Colonic mucosa (tissue), 4 donors: Measurements from ENCODE around the gene STKLD1. TPM values are rescaled to one million over a fixed set of nuclear protein-coding genes. Genes with fewer than 3 reads are reported as not detected.
"Not testable (repeated sequence)": the region's sequence is repeated elsewhere in the genome, so short reads cannot be mapped to it uniquely, and the experiment has no call there.

Experiments
- DNase-seq: peaks from one replicate; pipeline ENCODE4 v3.0.0-alpha.2; 2020
- H3K27ac ChIP-seq: fragments of 200-600 bp; one replicate; pipeline ENCODE4 v1.8.0; 2021
- H3K27me3 ChIP-seq: fragments of 200-600 bp; one replicate; pipeline ENCODE4 v1.8.0; 2021
- H3K36me3 ChIP-seq: fragments of 200-600 bp; one replicate; pipeline ENCODE4 v1.8.0; 2021
- H3K4me1 ChIP-seq: fragments of 200-600 bp; one replicate; pipeline ENCODE4 v1.8.0; 2021; ENCODE audit warnings: mild to moderate bottlenecking
- H3K4me3 ChIP-seq: fragments of 200-600 bp; one replicate; pipeline ENCODE4 v1.8.0; 2021
- H3K9ac ChIP-seq, 2 donors: one replicate each; pipeline ENCODE4 v1.7.0; 2013; ENCODE audit warnings: control low read depth in 2 of 2, low read depth in 2 of 2, low read length in 2 of 2
- H3K9me3 ChIP-seq: fragments of 200-600 bp; one replicate; pipeline ENCODE4 v1.8.0; 2021
- intact Hi-C: fragments of 100-400 bp; cut with DNase I; formaldehyde crosslinking; loops from one replicate; pipeline ENCODE4 v1.14.1; 2022
- total RNA-seq, 2 donors: library from RNA; stranded (reverse); fragmentation: NEBNext Ultra II Directional in 1 of 2; extraction: Animal tissue kit (Norgen Biotek cat#: 25700) in 1 of 2; gene quantifications; one replicate each; pipeline ENCODE4 v1.2.1, GENCODE V29; 2021
- TF ChIP-seq, protein P1 (sequence below): fragments of 200-600 bp; IDR thresholded peaks from one replicate; pipeline ENCODE4 v1.8.0; 2022; ENCODE audit warnings: antibody characterized with exemption, mild to moderate bottlenecking
- donor health status: healthy.
- donor health status: DM: no; HTN: no; CAD: no.
- donor health status: DM: no; HTN: no; CAD: no.

Gene STKLD1
- total RNA-seq, 2 donors from 2014 or later = 0.45 TPM; not detected in 1

DNA sequence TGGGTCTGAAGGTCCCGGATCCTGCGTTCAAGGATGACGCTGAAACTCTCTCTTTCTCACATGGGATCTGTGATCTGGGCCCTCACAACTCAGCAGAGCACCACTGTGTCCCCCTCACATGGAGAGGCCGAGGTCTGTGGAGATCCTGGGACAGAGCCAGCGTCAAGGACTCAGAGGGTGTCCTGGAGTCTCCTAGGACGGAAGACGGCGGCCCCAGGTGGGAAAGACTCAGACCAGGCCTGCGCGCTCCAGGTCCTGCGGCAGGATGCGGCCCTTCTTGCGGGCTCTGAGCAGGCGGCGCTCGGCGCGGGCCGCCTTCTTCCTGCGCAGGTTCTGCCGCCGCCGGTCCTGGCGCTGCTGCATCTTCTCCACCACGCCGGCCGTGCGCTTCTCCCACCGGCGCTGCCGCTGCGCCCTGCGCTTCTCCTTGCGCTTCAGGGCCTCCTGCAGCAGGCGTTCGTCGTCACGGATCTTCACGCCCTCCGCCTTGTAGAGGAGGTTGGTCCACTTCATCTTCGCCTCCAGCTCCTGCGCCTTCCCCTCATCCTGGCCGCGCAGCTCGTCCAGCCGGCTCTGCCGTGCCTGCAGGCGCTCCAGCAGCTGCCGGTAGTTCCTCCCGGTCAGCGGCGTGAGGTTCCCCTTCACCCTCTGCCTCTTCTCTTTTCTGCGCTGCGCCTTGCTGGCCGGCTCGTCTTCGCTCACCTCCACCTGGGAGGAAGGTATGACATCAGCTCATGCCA lies 44.4 kb upstream of the STKLD1 start:
- no peak for DNase-seq
- no peak overlapping the region for H3K9ac ChIP-seq
- no peak overlapping the region for H3K27ac ChIP-seq
- peaks cover 18% of the 10 kb centered on the region for H3K4me1 ChIP-seq
- no peak overlapping the region for H3K4me3 ChIP-seq
- TF ChIP-seq, protein P1, sequence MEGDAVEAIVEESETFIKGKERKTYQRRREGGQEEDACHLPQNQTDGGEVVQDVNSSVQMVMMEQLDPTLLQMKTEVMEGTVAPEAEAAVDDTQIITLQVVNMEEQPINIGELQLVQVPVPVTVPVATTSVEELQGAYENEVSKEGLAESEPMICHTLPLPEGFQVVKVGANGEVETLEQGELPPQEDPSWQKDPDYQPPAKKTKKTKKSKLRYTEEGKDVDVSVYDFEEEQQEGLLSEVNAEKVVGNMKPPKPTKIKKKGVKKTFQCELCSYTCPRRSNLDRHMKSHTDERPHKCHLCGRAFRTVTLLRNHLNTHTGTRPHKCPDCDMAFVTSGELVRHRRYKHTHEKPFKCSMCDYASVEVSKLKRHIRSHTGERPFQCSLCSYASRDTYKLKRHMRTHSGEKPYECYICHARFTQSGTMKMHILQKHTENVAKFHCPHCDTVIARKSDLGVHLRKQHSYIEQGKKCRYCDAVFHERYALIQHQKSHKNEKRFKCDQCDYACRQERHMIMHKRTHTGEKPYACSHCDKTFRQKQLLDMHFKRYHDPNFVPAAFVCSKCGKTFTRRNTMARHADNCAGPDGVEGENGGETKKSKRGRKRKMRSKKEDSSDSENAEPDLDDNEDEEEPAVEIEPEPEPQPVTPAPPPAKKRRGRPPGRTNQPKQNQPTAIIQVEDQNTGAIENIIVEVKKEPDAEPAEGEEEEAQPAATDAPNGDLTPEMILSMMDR = no peak
- intact Hi-C loops = no loop called here
- H3K9me3 ChIP-seq = no peaks in the 10 kb centered on the region
- no peaks in the 10 kb centered on the region for H3K27me3 ChIP-seq
- peaks cover 29% of the 10 kb centered on the region for H3K36me3 ChIP-seq

DNA sequence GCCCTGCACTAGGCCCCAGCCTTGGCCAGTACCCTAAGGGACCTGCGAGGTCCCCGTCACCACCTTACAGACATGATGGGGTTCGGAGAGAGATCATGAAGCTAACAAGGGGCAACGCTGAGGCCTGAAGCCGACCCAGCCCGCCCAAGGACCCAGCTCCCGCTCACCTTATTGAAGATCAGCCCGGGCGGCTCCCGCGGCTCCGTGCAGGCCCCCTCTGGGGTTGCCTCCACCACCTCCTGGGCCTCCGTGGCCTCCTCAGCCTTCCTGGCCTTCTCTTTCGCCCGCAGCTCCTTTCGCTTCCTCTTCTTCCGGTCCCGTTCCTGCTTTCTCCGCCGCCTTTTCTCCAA lies 43.8 kb upstream of the STKLD1 start:
- TF ChIP-seq, protein P1 = no peak
- Histone ChIP-seq H3K4me1 (peaks cover 18% of the 10 kb centered on the region), H3K9me3 (no peaks in the 10 kb centered on the region), H3K4me3 (no peak overlapping the region), H3K9ac (no peak overlapping the region), H3K36me3 (peaks cover 29% of the 10 kb centered on the region), H3K27ac (no peak overlapping the region), H3K27me3 (no peaks in the 10 kb centered on the region)
- no peak for DNase-seq
- intact Hi-C loops = no loop called here

DNA sequence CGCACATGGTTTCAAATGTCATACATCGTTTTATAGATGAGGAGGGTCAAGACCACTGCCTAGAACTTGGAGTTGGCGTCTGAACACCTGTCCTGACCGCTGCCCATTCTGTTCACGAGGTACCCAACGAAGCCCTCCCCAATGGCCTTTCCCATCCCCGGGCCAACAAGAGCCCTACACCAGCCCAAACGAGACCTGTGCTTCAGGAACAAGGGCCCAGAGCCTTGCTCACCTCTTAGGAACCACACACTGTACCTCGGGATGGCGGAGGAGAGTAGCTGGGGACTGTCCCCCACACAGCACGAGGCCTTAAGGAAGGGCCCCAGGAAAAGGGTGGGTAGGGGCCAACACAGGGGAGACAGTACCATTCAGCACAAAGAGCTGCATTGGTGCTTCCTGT lies 43.2 kb upstream of the STKLD1 start:
- intact Hi-C loops = no loop called here
- Histone ChIP-seq H3K4me3 (no peak overlapping the region), H3K9ac (peak overlapping the region in 1 of 2 donors; percentile 70), H3K27ac (no peak overlapping the region), H3K9me3 (no peaks in the 10 kb centered on the region), H3K4me1 (peaks cover 18% of the 10 kb centered on the region), H3K36me3 (peaks cover 29% of the 10 kb centered on the region), H3K27me3 (no peaks in the 10 kb centered on the region)
- no peak for DNase-seq
- TF ChIP-seq, protein P1 = no peak

DNA sequence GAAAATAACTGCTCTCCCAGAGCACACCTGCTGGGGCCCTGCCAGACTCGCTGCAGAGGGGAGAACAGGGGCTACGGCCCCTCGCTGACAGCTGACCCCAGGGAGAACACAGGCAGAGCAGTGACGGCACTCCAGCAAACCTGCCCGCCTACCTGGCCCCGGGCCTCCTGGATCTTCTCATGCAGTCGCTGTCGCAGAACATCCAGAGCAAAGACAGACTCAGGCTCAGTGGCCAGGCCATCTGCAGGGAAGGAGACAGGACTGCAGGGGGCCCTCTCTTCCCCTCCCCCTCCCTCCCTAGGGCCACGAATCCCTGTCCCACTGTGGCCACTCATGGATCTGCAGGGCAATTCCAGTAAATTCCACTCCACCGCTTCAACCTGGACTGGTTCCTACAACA lies 42.6 kb upstream of the STKLD1 start:
- intact Hi-C loops = no loop called here
- Histone ChIP-seq H3K27ac (peak overlapping the region; percentile 50), H3K4me1 (peaks cover 18% of the 10 kb centered on the region), H3K9ac (peak overlapping the region; percentile 35 to 70), H3K36me3 (peaks cover 29% of the 10 kb centered on the region), H3K27me3 (no peaks in the 10 kb centered on the region), H3K4me3 (no peak overlapping the region), H3K9me3 (no peaks in the 10 kb centered on the region)
- TF ChIP-seq, protein P1 = no peak
- no peak for DNase-seq

DNA sequence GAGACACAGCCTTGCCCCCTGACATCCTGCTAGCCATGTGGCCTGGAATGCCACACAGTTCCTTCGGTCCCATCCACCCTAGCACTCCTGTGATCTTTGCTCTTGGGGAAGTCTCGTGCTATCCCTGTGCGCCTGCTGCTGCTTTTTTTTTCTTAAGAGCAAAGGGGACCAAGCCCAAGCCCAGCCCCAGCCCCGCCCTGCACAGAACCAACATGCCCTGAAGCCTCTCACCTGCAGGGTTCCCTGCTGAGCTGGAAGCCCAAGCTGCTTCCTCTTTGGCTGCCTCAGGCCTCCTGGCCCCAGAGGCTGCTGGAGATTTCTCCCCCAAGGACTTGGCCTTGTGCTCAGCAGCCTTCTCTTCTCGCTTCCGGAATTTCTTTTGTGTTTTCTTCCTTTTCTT lies 42.0 kb upstream of the STKLD1 start:
- no peaks in the 10 kb centered on the region for H3K9me3 ChIP-seq
- peaks cover 18% of the 10 kb centered on the region for H3K4me1 ChIP-seq
- intact Hi-C loops = no loop called here
- TF ChIP-seq, protein P1 = no peak
- peak overlapping the region; percentile 50 for H3K27ac ChIP-seq
- peak; percentile 88 for DNase-seq
- peak overlapping the region in 1 of 2 donors; percentile 83 for H3K9ac ChIP-seq
- no peaks in the 10 kb centered on the region for H3K27me3 ChIP-seq
- H3K36me3 ChIP-seq = peaks cover 29% of the 10 kb centered on the region
- H3K4me3 ChIP-seq = no peak overlapping the region

DNA sequence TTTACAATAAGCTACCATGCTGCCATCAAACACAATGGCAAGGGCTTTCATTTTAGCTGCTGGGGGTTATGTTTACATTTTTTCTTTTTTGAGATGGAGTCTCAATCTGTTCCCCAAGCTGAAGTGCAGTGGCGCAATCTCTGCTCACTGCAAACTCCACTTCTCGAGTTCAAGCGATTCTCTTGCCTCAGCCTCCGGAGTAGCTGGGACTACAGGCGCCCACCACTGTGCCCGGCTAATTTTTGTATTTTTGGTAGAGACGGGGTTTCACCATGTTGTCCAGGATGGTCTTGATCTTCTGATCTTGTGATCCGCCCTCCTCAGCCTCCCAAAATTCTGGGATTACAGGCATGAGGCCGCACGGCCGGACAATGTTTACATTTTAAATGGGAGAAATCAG lies 41.3 kb upstream of the STKLD1 start:
- DNase-seq, H3K27me3 ChIP-seq, H3K9me3 ChIP-seq, intact Hi-C loops: not testable (repeated sequence)
- peak overlapping the region in 1 of 2 donors; percentile 83 for H3K9ac ChIP-seq
- peaks cover 18% of the 10 kb centered on the region for H3K4me1 ChIP-seq
- peaks cover 29% of the 10 kb centered on the region for H3K36me3 ChIP-seq
- peak overlapping the region; percentile 50 for H3K27ac ChIP-seq
- peak overlapping the region; percentile 96 for H3K4me3 ChIP-seq
